A673 (cell line): ENCODE measurements around the gene KRAS.

Source experiments
- CTCF ChIP-seq: fragments of 300-800, 200-600 bp; sonication (generic); conservative IDR thresholded peaks from 2 replicates; pipeline ENCODE4 v1.5.1; 2017; ENCODE audit warnings: low read depth, mild to moderate bottlenecking, antibody characterized with exemption, low read length, moderate library complexity, mixed read lengths
- EZH2 ChIP-seq: fragments of 200-600 bp; sonication (generic); IDR thresholded peaks from 2 replicates; pipeline ENCODE4 v1.6.1; 2017; ENCODE audit warnings: borderline replicate concordance, low read depth, mild to moderate bottlenecking, mixed read lengths, antibody characterized with exemption, low read length; ENCODE audit not compliant: poor library complexity, severe bottlenecking

- no peak for TF ChIP-seq CTCF
- no peak for TF ChIP-seq EZH2
Measured at GRCh38 chr12:25262389-25263074, 11.8 kb upstream of the KRAS start.
